GM21447 (cell line): ENCODE data around the gene ACSL4.

Experiments
- ATAC-seq: cut with Tn5 transposase; IDR thresholded peaks from one replicate; pipeline ENCODE4 v1.9.1; 2021; ENCODE audit not compliant: unreplicated experiment

ACSL4 gene

DNA sequence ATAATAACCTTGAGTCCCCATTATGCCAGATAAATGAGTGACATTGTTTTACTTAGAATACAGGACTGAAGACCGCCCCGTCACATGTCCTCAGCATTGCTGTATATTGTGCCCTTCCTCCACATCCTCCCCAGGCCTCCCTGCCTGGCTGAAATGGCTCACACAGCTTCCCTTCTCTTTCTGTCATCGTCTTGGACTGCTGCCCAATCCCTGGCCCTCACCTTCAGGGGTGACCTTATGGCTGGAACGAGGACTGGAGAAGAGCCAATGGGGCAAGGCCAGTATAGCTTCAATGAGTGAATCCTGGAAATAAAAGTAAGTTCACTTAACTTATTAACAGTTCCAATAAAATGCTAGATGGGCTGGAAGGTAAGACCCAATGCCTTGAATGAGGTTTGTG lies 110.8 kb downstream of the ACSL4 start:
- no peak for ATAC-seq

DNA sequence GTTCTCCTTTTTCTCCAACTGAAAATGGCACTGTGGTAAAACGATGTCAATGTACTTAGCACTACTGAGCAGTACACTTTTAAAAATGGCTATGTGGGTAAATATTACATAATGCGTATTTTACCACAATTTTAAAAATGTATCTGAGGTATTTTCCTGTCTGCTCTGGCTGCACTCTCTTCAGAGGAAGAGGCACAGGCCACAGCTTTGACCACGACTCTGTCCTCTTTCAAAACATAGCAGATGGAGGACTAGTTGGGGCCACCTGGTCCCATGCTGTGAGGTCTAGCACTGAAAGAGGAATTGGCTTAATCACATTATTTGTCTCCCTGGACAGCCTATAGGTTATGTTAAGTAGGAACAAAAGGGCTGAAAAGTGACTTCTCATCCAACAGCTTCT lies 113.3 kb downstream of the ACSL4 start:
- no peak for ATAC-seq

DNA sequence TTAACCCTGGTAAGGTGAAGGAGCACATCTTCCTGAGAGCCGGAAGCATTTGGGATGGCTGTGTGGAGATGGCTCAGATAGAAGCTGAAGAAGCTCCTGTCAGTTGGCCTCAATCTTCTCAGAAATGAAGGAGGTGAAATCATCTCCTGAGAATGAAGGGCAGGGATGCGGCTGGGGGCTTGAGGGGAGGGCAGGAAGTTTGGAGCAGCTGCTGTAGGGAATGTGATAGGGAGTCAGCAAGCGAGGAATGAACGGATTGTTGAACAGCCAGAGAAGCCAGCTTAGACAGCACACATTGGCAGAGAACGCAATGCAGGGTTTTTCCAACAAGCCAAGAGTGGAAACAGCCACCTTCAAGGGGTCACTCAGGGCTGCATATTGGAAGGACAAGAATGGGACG lies 118.1 kb downstream of the ACSL4 start:
- ATAC-seq: no peak

DNA sequence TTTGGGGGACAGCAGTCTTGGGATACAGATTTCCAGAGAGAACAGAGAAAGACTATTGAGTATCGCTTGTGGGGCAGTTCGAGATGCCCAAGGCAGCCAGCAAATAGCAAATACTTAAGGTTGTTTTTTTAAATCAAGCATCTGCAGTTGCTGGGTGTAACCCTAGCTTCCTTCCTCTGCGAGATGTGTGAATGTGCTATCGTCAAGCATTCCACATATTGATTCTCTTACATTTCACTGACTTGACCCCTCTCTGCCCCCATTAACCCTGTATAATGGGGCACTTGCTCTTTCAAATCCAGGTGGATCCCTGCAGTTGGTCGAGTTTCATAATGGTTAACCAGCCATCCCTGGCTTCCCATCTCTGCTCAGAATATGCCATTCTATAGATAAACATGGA lies 131.6 kb downstream of the ACSL4 start:
- no peak for ATAC-seq

DNA sequence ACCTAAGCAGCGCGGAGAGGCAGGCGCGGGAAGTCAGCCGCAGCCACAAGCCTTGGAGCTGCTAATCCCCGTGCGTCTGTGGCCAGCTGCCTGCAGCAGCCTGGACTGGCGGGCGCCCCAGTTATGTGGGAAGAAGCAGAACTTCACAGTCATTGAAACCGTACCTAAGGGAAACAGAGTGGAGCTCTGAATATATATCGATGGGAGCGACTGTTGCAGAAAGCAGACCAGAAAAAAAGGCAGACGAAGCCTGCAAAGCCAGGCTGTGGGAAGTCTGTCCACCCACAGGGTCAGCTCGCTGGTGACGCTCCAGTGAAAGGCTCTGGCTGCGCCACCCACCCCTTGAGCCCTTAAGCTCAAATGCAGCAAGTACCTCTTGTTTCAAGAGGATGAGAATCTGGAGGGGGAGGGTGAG lies 132.8 kb downstream of the ACSL4 start:
- no peak for ATAC-seq

DNA sequence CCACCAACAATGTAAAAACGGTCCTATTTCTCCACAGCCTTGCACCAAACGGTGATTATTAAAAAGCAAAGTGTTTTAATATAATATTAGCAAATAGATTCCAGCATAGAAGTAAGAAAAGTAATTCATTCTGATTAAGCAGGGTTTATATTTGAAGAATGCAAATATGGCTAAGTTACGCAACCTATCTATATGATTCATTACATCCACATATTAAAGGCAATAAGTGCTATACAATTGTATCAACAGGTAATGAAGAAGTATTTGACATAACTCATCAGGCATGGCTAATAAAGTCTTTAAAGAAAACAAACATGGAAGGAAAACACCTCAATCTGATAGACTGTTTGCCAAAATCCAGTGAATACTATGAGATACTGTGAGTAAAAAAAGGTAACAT lies 137.0 kb downstream of the ACSL4 start:
- no peak for ATAC-seq
